Epithelial cell of umbilical artery (primary cell): ENCODE results near the gene ADGRG3. TPM values are rescaled to one million over a fixed set of nuclear protein-coding genes. Genes with fewer than 3 reads are reported as not detected.

Experiments used
- total RNA-seq: library from RNA; depleted of rRNA; stranded (reverse); fragments of >200 nt; gene quantifications from 2 replicates; pipeline ENCODE4 v1.2.3, GENCODE V29; 2014

Gene ADGRG3
- total RNA-seq = not detected in 2 replicates

DNA sequence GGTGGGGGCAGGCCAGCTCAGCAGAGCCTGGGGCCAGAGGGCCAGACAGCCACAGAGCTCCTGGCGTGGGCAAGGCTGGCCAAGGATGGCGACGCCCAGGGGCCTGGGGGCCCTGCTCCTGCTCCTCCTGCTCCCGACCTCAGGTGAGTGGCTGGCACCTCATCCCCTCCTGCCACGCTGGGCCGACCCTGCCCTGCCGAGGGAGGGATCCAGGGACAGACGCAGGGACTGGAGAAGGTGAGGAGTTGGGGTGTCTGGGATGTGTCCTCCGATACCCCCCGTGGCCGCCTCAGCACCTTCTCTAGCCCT lies at the start of gene ADGRG3:
TSS of gene ADGRG3 (plus strand) at position 44 of the 309 bp plus-strand sequence. CDS start at position 86, 42 bp downstream.

DNA sequence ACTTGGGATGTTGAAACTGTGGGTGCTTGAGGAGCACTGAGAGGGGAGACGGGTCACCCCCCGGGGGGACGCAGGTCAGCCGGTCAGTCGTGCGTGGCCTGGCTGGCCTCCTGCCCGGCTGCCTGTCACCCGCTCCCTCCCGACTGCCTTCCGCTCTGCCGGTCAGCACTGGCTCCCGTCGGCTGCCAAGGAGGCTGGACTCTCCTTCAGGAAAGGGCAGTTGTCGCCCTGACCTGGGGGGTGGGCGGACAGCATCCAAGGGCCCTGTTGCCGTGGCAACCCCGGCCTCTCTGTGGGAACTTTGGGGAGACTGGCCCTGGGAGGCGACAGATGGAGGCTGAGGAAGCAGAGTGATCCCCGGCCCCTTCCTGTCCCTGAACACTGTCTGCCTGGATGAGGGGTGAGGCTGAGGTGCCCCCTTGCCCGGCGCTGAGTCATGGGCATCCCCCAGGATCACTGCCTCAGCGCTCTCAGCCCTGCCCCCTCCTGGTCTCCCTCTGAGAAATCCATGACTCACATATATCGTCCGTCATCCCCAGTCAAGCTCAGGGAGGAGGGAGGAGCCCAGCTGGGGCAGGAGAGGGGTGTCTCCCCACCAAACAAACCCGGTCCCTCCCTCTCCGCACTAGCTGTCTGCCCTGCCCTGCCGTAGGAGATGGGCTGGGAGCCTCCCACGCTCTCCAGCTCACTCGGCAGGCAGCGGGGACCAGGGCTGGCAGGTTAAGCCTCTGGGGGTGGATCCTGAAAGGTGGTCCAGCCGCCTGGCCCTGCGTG lies 39.9 kb upstream of the ADGRG3 start, which contains the start of gene ADGRG1:
TSS of gene ADGRG1 (plus strand) at position 623 of the 774 bp plus-strand sequence. CDS start 21,658 bp downstream, outside the sequence.

DNA sequence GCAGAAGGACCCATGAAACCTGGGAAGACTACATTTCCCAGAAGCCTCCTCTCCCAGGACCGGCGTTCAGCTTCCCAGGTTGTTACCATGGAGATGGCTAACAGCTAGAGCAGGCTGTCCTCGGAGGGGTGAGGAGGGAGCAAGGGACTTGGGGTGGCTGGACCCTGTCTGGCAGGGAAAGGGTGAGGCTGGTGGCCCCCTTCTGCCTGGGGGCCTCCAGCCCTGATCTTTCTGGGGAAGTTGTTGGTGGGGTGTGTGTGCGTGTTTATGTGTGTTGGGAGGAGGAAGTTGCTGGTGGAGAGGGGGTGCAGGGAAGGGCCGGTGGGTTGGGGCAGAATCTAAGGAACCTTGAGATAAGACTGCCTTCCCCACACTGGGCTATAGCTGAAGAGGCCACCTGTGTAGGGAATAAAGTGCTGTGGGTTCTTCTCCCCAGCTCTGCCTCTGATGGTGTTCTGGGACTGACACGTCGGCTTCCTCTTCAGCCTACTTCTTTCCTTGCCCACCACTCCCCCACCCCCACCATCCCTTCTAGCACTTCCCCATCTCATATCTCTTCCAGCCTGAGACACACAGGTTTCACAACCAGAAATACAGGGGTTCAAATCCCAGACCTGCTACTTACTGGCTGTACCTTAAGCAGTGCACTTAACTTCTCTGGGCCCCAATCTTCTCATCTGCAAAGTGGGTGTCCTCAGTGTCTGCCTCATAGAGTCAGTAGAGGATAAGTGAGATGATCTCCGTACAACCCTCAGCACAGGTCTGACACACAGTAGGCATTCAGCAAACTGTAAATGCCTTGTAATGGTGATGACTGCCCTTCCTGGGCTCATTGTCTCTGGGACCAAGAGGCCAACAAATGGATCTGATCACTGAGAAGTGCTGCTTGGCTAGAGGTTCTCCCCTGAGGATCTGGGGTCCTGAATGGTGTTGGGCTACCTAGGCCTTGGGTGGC lies 26.9 kb downstream of the ADGRG3 start, which contains the start of gene DRC7:
TSS of gene DRC7 (plus strand) at position 82 of the 955 bp plus-strand sequence. CDS start 3,144 bp downstream, outside the sequence.

DNA sequence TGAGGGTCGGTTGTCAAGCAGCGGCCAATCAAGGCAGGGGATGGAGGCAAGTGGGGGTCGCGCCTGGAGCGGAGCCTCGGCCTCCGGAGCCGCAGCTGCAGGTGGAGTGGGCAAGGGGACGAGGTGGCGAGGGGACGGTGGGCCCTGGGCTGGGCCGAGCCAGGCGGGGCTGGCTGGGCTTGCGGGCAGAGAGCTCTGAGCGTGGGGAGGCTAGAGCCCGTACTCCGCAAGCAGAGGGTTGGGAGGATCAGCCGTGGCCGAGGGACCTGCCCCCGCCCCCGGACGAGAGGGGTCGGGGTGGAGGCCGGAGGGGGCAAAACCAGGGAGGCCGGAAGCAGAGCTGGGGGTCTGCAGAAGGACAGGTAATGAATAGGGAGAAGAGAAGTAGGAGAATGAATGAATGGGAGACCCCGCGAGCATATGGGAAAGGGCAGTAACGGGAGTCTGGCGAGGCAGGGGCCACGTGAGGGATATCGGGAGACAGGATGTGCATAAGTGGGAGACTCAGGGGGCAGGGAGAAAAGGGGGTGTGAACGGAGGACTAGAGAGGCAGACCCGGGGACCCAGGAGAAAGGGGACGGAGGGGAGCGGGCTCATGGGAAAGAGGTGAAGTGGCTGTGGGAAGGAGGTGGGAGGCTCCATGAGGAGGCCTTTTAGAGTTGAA lies 67.8 kb downstream of the ADGRG3 start, which contains the start of gene KATNB1:
TSS of gene KATNB1 (plus strand) at position 16 of the 664 bp plus-strand sequence. CDS start 1,474 bp downstream, outside the sequence.

Other genes with a start within 250 kb of the ADGRG3 start
- 88.1 and 104 TPM in 2 replicates for gene CIAPIN1, start 220.9 kb upstream of the ADGRG3 start, total RNA-seq
- 48.1 and 54.3 TPM in 2 replicates for gene COQ9, start 220.8 kb upstream of the ADGRG3 start, total RNA-seq
- 147 and 166 TPM in 2 replicates for gene POLR2C, start 205.6 kb upstream of the ADGRG3 start, total RNA-seq
- gene DOK4, start 181.8 kb upstream of the ADGRG3 start, total RNA-seq = 17.2 and 22.7 TPM in 2 replicates
- 8.8 and 15.0 TPM in 2 replicates for gene CCDC102A, start 131.7 kb upstream of the ADGRG3 start, total RNA-seq
- gene ADGRG5, start 125.7 kb upstream of the ADGRG3 start, total RNA-seq = not detected in 2 replicates
- gene ADGRG1, start 39.7 kb upstream of the ADGRG3 start, total RNA-seq = 10.6 and 12.3 TPM in 2 replicates
- gene DRC7, start 26.5 kb downstream of the ADGRG3 start, total RNA-seq = under 0.01 TPM in 2 replicates
- gene KATNB1, start 67.5 kb downstream of the ADGRG3 start, total RNA-seq = 20.4 and 23.1 TPM in 2 replicates
- gene KIFC3, start 134.2 kb downstream of the ADGRG3 start, total RNA-seq = 43.5 and 45.8 TPM in 2 replicates